Measurements from ENCODE around the gene UBASH3A. TPM values are rescaled to one million over a fixed set of nuclear protein-coding genes. Genes with fewer than 3 reads are reported as not detected.

UBASH3A gene, protein sequence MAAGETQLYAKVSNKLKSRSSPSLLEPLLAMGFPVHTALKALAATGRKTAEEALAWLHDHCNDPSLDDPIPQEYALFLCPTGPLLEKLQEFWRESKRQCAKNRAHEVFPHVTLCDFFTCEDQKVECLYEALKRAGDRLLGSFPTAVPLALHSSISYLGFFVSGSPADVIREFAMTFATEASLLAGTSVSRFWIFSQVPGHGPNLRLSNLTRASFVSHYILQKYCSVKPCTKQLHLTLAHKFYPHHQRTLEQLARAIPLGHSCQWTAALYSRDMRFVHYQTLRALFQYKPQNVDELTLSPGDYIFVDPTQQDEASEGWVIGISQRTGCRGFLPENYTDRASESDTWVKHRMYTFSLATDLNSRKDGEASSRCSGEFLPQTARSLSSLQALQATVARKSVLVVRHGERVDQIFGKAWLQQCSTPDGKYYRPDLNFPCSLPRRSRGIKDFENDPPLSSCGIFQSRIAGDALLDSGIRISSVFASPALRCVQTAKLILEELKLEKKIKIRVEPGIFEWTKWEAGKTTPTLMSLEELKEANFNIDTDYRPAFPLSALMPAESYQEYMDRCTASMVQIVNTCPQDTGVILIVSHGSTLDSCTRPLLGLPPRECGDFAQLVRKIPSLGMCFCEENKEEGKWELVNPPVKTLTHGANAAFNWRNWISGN
- total RNA-seq: 1 to 10 TPM in 1 of 2 donors, under 1 TPM in 1; 0.93 to 1.5 TPM

DNA sequence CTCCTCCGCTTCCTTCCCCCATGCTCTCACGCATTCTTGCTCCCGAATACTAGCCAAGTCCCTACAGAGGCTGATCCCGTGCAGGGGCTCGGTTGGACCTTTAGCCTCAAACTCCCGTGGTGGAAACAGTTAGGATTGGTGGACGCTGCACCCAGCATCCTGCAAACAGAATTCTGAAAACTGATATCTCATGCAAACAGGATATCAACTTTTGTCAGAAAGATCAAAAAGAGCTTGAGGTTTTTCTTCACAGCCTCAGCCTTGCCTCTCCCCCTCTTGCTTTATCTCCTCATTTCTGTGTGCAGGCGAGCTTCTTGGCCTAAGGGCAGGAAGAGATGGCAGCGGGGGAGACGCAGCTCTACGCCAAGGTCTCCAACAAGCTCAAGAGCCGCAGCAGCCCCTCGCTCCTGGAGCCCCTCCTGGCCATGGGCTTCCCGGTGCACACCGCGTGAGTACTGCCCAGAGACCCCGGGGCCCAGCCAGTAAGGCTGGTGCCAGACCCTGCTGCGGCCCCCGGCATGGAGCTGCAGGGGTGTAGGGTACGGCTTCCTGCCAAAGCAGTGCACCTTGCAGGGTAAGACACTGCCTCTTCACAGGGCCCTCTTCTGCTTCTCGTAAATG is at the start of gene UBASH3A:
Gene UBASH3A, plus strand, starts transcription at position 292 of the 621 bp plus-strand sequence. Its CDS starts 44 bp downstream, at position 336.
- H3K36me3 ChIP-seq: no peaks in the 10 kb centered on the region
- DNase-seq: no peak
- no peak within 1 kb of the TSS for H3K9ac ChIP-seq (ENCODE audit: low read depth in 2 of 2, low read length in 2 of 2)
- H3K27ac ChIP-seq: no peak within 1 kb of the TSS
- H3K27me3 ChIP-seq: no peaks in the 10 kb centered on the region
- intact Hi-C loops (cut with DNase I): no loop called here
- peak within 1 kb of the TSS; percentile 3 for H3K4me3 ChIP-seq
- no peaks in the 10 kb centered on the region for H3K9me3 ChIP-seq
- TF ChIP-seq, protein P1, sequence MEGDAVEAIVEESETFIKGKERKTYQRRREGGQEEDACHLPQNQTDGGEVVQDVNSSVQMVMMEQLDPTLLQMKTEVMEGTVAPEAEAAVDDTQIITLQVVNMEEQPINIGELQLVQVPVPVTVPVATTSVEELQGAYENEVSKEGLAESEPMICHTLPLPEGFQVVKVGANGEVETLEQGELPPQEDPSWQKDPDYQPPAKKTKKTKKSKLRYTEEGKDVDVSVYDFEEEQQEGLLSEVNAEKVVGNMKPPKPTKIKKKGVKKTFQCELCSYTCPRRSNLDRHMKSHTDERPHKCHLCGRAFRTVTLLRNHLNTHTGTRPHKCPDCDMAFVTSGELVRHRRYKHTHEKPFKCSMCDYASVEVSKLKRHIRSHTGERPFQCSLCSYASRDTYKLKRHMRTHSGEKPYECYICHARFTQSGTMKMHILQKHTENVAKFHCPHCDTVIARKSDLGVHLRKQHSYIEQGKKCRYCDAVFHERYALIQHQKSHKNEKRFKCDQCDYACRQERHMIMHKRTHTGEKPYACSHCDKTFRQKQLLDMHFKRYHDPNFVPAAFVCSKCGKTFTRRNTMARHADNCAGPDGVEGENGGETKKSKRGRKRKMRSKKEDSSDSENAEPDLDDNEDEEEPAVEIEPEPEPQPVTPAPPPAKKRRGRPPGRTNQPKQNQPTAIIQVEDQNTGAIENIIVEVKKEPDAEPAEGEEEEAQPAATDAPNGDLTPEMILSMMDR (IDR thresholded peaks at IDR 0.05): no peak
- no peaks in the 10 kb centered on the region for H3K4me1 ChIP-seq

DNA sequence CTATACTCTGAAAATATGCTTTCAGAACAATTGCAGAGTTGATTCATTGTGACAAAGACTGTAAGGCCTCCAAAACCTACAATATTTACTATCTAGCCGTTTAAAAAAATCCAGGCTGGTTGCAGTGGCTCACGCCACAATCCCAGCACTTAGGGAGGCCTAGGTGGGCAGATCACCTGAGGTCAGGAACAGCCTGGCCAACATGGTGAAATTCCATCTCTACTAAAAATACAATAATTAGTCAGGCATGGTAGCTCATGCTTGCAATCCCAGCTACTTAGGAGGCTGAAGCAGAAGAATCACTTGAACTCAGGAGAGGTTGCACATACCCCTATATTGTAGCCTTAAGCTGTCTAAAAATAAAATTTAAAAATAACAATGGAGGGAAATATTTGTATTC is 47.7 kb upstream of the UBASH3A start:
- TF ChIP-seq, protein P1 (IDR thresholded peaks at IDR 0.05): no peak
- intact Hi-C loops (cut with DNase I): no loop called here
- H3K4me1 ChIP-seq: no peaks in the 10 kb centered on the region
- H3K9ac ChIP-seq (ENCODE audit: low read depth in 2 of 2, low read length in 2 of 2): no peak overlapping the region
- no peak overlapping the region for H3K27ac ChIP-seq
- no peak for DNase-seq
- H3K9me3 ChIP-seq: no peaks in the 10 kb centered on the region
- H3K36me3 ChIP-seq: no peaks in the 10 kb centered on the region
- no peaks in the 10 kb centered on the region for H3K27me3 ChIP-seq
- H3K4me3 ChIP-seq: no peak overlapping the region

DNA sequence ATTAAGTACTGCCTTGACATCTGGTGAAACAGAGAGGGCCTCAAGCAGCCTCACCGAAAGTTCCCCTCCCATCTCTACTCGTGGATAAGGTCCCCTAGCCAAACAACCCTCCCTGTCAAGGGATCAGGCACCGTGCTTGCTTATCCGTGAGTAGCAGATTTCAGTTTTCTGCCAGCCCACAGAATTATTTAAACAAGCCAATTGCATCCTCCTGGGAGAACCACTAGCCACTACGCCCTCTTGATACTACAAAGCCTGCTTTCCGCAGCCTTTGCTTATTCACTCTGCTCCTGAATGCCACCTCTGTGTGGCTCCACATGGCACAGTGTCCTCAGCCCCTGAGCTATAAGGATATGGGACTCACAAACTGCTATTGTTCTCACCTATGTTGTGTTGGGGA is 47.1 kb upstream of the UBASH3A start:
- TF ChIP-seq, protein P1 (IDR thresholded peaks at IDR 0.05): no peak
- no peak for DNase-seq
- Histone ChIP-seq H3K27me3 (no peaks in the 10 kb centered on the region), H3K4me3 (no peak overlapping the region), H3K4me1 (no peaks in the 10 kb centered on the region), H3K9me3 (no peaks in the 10 kb centered on the region), H3K9ac (ENCODE audit: low read depth in 2 of 2, low read length in 2 of 2) (no peak overlapping the region), H3K36me3 (no peaks in the 10 kb centered on the region), H3K27ac (peak overlapping the region; percentile 32)
- intact Hi-C loops (cut with DNase I): no loop called here

DNA sequence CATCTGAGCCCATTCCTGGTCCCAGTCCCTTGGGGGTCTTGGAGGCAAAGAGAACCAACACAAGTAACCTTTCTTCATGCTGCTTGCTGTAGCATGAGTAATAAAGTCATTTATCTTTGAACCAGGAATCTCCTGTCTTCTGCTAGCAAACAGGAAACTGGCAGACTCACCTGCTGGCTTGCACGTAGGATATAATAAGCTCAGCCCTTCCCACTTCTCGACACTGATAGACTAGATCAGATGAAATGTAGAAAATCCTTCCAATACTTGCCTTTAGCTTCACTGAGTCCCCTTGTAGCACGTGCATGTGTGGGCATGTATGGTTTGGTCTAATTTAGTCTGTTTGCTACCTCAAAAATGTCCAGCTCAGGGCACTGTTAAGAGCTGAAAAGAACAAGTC is 46.4 kb upstream of the UBASH3A start:
- TF ChIP-seq, protein P1 (IDR thresholded peaks at IDR 0.05): no peak
- no peaks in the 10 kb centered on the region for H3K4me1 ChIP-seq
- no peak for DNase-seq
- peak overlapping the region; percentile 32 for H3K27ac ChIP-seq
- H3K36me3 ChIP-seq: no peaks in the 10 kb centered on the region
- no peak overlapping the region for H3K9ac ChIP-seq (ENCODE audit: low read depth in 2 of 2, low read length in 2 of 2)
- no peaks in the 10 kb centered on the region for H3K9me3 ChIP-seq
- H3K27me3 ChIP-seq: no peaks in the 10 kb centered on the region
- intact Hi-C loops (cut with DNase I): no loop called here
- H3K4me3 ChIP-seq: no peak overlapping the region

DNA sequence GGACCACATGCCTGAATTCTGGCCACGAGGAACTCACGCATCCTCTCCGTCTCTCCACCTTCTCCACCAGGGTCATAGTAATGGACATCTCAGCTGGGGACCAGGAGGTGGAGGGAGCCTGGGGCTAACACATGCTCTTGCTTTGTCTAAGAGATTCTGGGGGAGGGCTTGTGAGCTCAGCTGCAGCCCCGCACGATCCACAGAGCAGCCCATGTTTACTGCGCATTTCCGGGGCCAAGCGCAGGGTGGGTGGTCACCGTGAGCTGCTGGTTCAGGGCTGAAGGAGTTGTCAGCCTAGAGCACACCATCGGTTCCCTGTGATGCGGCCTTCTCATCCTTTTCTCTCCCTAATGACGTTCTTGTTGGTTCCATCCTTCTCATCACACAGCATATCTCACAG is 45.4 kb upstream of the UBASH3A start:
- Histone ChIP-seq H3K9ac (ENCODE audit: low read depth in 2 of 2, low read length in 2 of 2) (no peak overlapping the region), H3K4me1 (no peaks in the 10 kb centered on the region), H3K27me3 (no peaks in the 10 kb centered on the region), H3K36me3 (no peaks in the 10 kb centered on the region), H3K27ac (no peak overlapping the region), H3K9me3 (no peaks in the 10 kb centered on the region), H3K4me3 (no peak overlapping the region)
- TF ChIP-seq, protein P1 (IDR thresholded peaks at IDR 0.05): no peak
- intact Hi-C loops (cut with DNase I): no loop called here
- no peak for DNase-seq
